NCI-H1417 (cell line): Measurements from ENCODE around the gene LRRC1.

Source experiments
- DNase-seq, 3 experiments: peaks; one replicate each; lab custom pipeline; 2025; lab: John Stamatoyannopoulos, UW

LRRC1 gene

DNA sequence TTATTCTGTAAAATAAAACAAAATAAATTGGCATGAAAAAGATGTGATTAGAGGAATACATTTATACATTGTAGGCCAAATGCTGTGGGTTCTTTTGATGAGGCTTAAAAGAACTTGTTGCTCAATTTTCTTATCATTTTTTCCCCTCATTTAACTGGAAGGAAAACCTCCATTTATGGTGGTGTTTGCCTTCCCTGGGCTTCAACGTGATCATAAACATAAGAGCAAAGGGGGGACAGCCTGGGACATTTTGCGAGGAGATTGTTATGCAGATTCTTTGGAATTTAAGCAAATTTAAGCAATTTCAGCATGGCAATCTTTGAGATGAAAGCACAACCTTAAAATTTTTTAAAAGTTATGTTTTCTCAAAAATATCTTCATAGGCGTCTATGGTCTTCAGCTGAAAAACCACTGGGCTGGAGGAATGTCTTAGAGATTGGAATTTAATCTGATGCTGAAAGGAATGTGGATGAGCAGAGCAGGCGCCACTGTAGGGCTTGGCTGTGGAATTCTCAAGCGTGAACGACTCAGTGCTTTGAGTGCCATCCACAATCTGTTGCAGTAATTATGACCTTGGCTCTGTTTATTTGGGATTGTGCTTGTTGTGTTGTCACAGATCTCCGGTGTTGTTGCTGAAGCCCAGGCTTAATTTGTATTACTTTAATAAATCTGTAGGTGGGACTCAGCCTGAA lies 167.0 kb downstream of the LRRC1 start:
- DNase-seq: peak in 1 of 3 experiments; percentile 5

DNA sequence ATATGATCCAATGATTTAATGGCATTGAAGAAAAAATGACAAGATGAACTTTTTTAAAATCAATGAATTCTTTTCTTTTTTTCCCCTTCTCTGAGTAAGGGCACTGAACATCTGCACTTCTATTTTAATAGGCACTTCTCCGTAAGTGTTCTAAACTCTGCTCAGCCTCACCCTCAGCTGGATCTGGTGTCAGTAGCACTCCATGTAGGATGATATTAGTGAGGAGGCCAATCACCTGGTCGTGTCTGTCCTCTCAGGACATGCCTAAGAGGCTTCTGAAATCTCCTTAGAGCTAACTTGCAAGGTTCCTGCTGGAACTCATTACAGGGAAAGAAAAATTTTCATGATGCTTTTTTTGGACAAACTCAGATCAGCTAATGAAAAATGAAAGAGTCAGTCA lies 167.8 kb downstream of the LRRC1 start:
- DNase-seq: no peak

DNA sequence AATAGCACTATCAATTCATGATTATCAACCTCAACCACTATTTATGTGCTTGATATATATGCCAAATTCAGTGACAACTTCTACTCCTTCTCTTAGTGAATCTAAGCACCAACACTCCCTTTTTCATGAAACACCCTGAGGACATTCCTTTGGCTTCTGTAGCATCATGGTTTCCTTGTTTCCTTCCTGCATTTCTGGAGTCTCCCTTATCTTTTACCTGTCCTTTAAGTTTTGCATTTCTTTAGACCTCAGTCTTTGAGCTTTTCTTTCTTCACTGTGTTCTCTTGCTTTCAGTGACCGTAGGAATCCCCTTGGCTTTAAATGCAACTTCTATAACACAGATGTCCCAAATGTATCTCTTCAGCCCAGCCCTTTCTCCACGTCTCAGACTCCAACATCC lies 172.6 kb downstream of the LRRC1 start:
- DNase-seq: no peak
